ENCODE measurements around the gene SEPTIN7.

The SEPTIN7 gene

DNA sequence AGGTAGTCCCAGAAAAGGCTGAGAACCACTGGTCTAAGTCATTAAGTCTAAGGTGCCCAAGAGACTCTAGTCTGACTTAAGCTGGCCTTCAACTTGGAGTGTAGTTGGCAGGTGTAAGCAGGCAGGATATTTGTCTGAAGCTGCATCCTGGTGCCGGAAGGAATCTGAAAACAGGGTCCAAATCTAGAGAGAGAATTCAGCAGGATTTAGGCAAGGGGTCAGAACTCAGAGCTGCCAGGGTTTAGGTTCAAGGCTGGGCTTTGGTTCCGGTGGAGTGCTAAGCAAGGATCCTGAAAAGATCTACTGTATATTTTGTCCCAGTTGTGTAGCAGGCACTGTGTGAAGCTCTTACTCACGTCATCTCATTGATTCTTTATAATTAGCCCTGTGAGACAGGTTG is 16.5 kb upstream of the SEPTIN7 start:
- Histone ChIP-seq H3K9me2 (ENCODE audit: low read depth, low read length) (no peaks in the 10 kb centered on the region), H3K27ac (ENCODE audit: low read depth, low read length, poor library complexity, severe bottlenecking) (no peak overlapping the region), H2AFZ (ENCODE audit: low read length) (no peak overlapping the region), H3K27me3 (ENCODE audit: insufficient read depth, low read length) (no peaks in the 10 kb centered on the region), H3K9me3 (ENCODE audit: low read length) (no peaks in the 10 kb centered on the region), H4K20me1 (ENCODE audit: insufficient read depth, low read length) (no peaks in the 10 kb centered on the region), H3K36me3 (ENCODE audit: insufficient read depth, low read length) (no peaks in the 10 kb centered on the region), H3F3A (ENCODE audit: insufficient read depth, low read length) (no peaks in the 10 kb centered on the region), H3K79me2 (ENCODE audit: insufficient read depth, low read length) (no peaks in the 10 kb centered on the region), H3K4me1 (ENCODE audit: insufficient read depth, low read length, severe bottlenecking) (no peaks in the 10 kb centered on the region), H3K4me2 (ENCODE audit: low read length) (no peak overlapping the region), H3K9ac (ENCODE audit: low read length) (no peak overlapping the region), H3K4me3 (ENCODE audit: low read depth, low read length, poor library complexity, severe bottlenecking) (no peak overlapping the region)
- TF ChIP-seq EZH2 (IDR thresholded peaks at IDR 0.05; ENCODE audit: borderline replicate concordance, low read length) (no peak), CTCF (IDR thresholded peaks at IDR 0.05; ENCODE audit: low read length) (no peak)

GRCh38 chr7:35785250-35785649 is 15.6 kb upstream of the SEPTIN7 start:
- no peaks in the 10 kb centered on the region for H3K9me2 ChIP-seq (ENCODE audit: low read depth, low read length)
- no peaks in the 10 kb centered on the region for H3K27me3 ChIP-seq (ENCODE audit: insufficient read depth, low read length)
- no peaks in the 10 kb centered on the region for H3F3A ChIP-seq (ENCODE audit: insufficient read depth, low read length)
- H4K20me1 ChIP-seq (ENCODE audit: insufficient read depth, low read length): no peaks in the 10 kb centered on the region
- H3K9ac ChIP-seq (ENCODE audit: low read length): no peak overlapping the region
- H3K9me3 ChIP-seq (ENCODE audit: low read length): no peaks in the 10 kb centered on the region
- no peak overlapping the region for H3K4me2 ChIP-seq (ENCODE audit: low read length)
- H3K27ac ChIP-seq (ENCODE audit: low read depth, low read length, poor library complexity, severe bottlenecking): no peak overlapping the region
- no peaks in the 10 kb centered on the region for H3K36me3 ChIP-seq (ENCODE audit: insufficient read depth, low read length)
- no peaks in the 10 kb centered on the region for H3K4me1 ChIP-seq (ENCODE audit: insufficient read depth, low read length, severe bottlenecking)
- TF ChIP-seq EZH2 (IDR thresholded peaks at IDR 0.05; ENCODE audit: borderline replicate concordance, low read length) (no peak), CTCF (IDR thresholded peaks at IDR 0.05; ENCODE audit: low read length) (no peak)
- no peaks in the 10 kb centered on the region for H3K79me2 ChIP-seq (ENCODE audit: insufficient read depth, low read length)
- H3K4me3 ChIP-seq (ENCODE audit: low read depth, low read length, poor library complexity, severe bottlenecking): no peak overlapping the region
- no peak overlapping the region for H2AFZ ChIP-seq (ENCODE audit: low read length)

- no peaks in the 10 kb centered on the region for H3K9me2 ChIP-seq (ENCODE audit: low read depth, low read length)
- no peaks in the 10 kb centered on the region for H3K36me3 ChIP-seq (ENCODE audit: insufficient read depth, low read length)
- H3K27ac ChIP-seq (ENCODE audit: low read depth, low read length, poor library complexity, severe bottlenecking): no peak overlapping the region
- H3K9ac ChIP-seq (ENCODE audit: low read length): no peak overlapping the region
- TF ChIP-seq EZH2 (IDR thresholded peaks at IDR 0.05; ENCODE audit: borderline replicate concordance, low read length): no peak
- no peak for TF ChIP-seq CTCF (IDR thresholded peaks at IDR 0.05; ENCODE audit: low read length)
- H3K9me3 ChIP-seq (ENCODE audit: low read length): no peaks in the 10 kb centered on the region
- H3K4me1 ChIP-seq (ENCODE audit: insufficient read depth, low read length, severe bottlenecking): no peaks in the 10 kb centered on the region
- no peak overlapping the region for H3K4me2 ChIP-seq (ENCODE audit: low read length)
- H3K4me3 ChIP-seq (ENCODE audit: low read depth, low read length, poor library complexity, severe bottlenecking): no peak overlapping the region
- no peaks in the 10 kb centered on the region for H3F3A ChIP-seq (ENCODE audit: insufficient read depth, low read length)
- H2AFZ ChIP-seq (ENCODE audit: low read length): no peak overlapping the region
- H3K79me2 ChIP-seq (ENCODE audit: insufficient read depth, low read length): no peaks in the 10 kb centered on the region
- H4K20me1 ChIP-seq (ENCODE audit: insufficient read depth, low read length): no peaks in the 10 kb centered on the region
- H3K27me3 ChIP-seq (ENCODE audit: insufficient read depth, low read length): no peaks in the 10 kb centered on the region
Measured at GRCh38 chr7:35787925-35788324, 12.9 kb upstream of the SEPTIN7 start.

Measured in OCI-LY1 (cell line).